Osteocyte (in vitro differentiated cells): ENCODE results near the gene RGS16. TPM values are rescaled to one million over a fixed set of nuclear protein-coding genes. Genes with fewer than 3 reads are reported as not detected.

ENCODE experiments used
- DNase-seq: peaks from one replicate; pipeline ENCODE4 v3.0.0; 2021; ENCODE audit warnings: mixed read lengths; ENCODE audit not compliant: unreplicated experiment; ENCODE audit errors: extremely low spot score
- H3K27ac Mint-ChIP-seq: one replicate; pipeline ENCODE4 v1.8.0; 2021; ENCODE audit warnings: mild to moderate bottlenecking, mixed read lengths; ENCODE audit not compliant: unreplicated experiment
- H3K27me3 Mint-ChIP-seq: one replicate; pipeline ENCODE4 v1.8.0; 2021; ENCODE audit warnings: mixed read lengths; ENCODE audit not compliant: unreplicated experiment
- H3K36me3 Mint-ChIP-seq: one replicate; pipeline ENCODE4 v1.8.0; 2021; ENCODE audit warnings: mixed read lengths; ENCODE audit not compliant: unreplicated experiment
- H3K4me1 Mint-ChIP-seq: one replicate; pipeline ENCODE4 v1.8.0; 2021; ENCODE audit warnings: mixed read lengths; ENCODE audit not compliant: unreplicated experiment
- H3K4me3 Mint-ChIP-seq: one replicate; pipeline ENCODE4 v1.8.0; 2021; ENCODE audit warnings: mild to moderate bottlenecking, moderate library complexity, mixed read lengths; ENCODE audit not compliant: unreplicated experiment
- H3K9me3 Mint-ChIP-seq: one replicate; pipeline ENCODE4 v1.8.0; 2021; ENCODE audit warnings: mixed read lengths; ENCODE audit not compliant: unreplicated experiment
- CTCF ChIP-seq: fragments of 200-600 bp; sonication (generic); IDR thresholded peaks from 2 replicates; pipeline ENCODE4 v1.5.0; 2021; ENCODE audit warnings: antibody characterized with exemption, mild to moderate bottlenecking, moderate library complexity
- total RNA-seq: library from RNA; stranded (reverse); gene quantifications from 2 replicates; pipeline ENCODE4 v1.2.1, GENCODE V29; 2021

The RGS16 gene
- total RNA-seq, 1 donor from 2014 or later, result 0.48 TPM

- H3K36me3 Mint-ChIP-seq, result no peaks in the 10 kb centered on the region
- TF ChIP-seq CTCF, result no peak
- H3K27me3 Mint-ChIP-seq, result peaks cover 11% of the 10 kb centered on the region
- DNase-seq, result no peak
- no peaks in the 10 kb centered on the region for H3K9me3 Mint-ChIP-seq
- no peak overlapping the region for H3K4me3 Mint-ChIP-seq
- H3K27ac Mint-ChIP-seq, result no peak overlapping the region
- no peaks in the 10 kb centered on the region for H3K4me1 Mint-ChIP-seq
Measured at GRCh38 chr1:182650678-182651338, 46.6 kb upstream of the RGS16 start.

GRCh38 chr1:182649041-182649440 lies 44.9 kb upstream of the RGS16 start:
- no peaks in the 10 kb centered on the region for H3K9me3 Mint-ChIP-seq
- no peak for DNase-seq
- H3K4me1 Mint-ChIP-seq, result no peaks in the 10 kb centered on the region
- H3K36me3 Mint-ChIP-seq, result no peaks in the 10 kb centered on the region
- H3K27me3 Mint-ChIP-seq, result peaks cover 11% of the 10 kb centered on the region
- no peak overlapping the region for H3K4me3 Mint-ChIP-seq
- no peak overlapping the region for H3K27ac Mint-ChIP-seq
- no peak for TF ChIP-seq CTCF

GRCh38 chr1:182646739-182647138 lies 42.5 kb upstream of the RGS16 start:
- no peaks in the 10 kb centered on the region for H3K9me3 Mint-ChIP-seq
- no peaks in the 10 kb centered on the region for H3K4me1 Mint-ChIP-seq
- H3K27me3 Mint-ChIP-seq, result peaks cover 9% of the 10 kb centered on the region
- H3K27ac Mint-ChIP-seq, result no peak overlapping the region
- no peak for DNase-seq
- H3K36me3 Mint-ChIP-seq, result no peaks in the 10 kb centered on the region
- no peak for TF ChIP-seq CTCF
- H3K4me3 Mint-ChIP-seq, result no peak overlapping the region

GRCh38 chr1:182644886-182645285 lies 40.7 kb upstream of the RGS16 start:
- TF ChIP-seq CTCF, result no peak
- peaks cover 4% of the 10 kb centered on the region for H3K27me3 Mint-ChIP-seq
- no peak overlapping the region for H3K4me3 Mint-ChIP-seq
- no peaks in the 10 kb centered on the region for H3K9me3 Mint-ChIP-seq
- H3K27ac Mint-ChIP-seq, result no peak overlapping the region
- no peak for DNase-seq
- no peaks in the 10 kb centered on the region for H3K36me3 Mint-ChIP-seq
- peaks cover 5% of the 10 kb centered on the region for H3K4me1 Mint-ChIP-seq

- no peak for TF ChIP-seq CTCF
- Mint-ChIP-seq H3K36me3 (no peaks in the 10 kb centered on the region), H3K27ac (no peak overlapping the region), H3K4me3 (no peak overlapping the region), H3K9me3 (no peaks in the 10 kb centered on the region), H3K4me1 (peaks cover 5% of the 10 kb centered on the region), H3K27me3 (peaks cover 4% of the 10 kb centered on the region)
- DNase-seq, result no peak
Measured at GRCh38 chr1:182643699-182644098, 39.5 kb upstream of the RGS16 start.
